ENCODE measurements around the gene TBL1X. TPM values are rescaled to one million over a fixed set of nuclear protein-coding genes. Genes with fewer than 3 reads are reported as not detected.

Gene TBL1X
- polyA plus RNA-seq, 4 donors: 25.1 to 28.0 (median 27.7) TPM

GRCh38 chrX:9611436-9612145 is 146.7 kb downstream of the TBL1X start:
- no peak for DNase-seq (ENCODE audit: low read depth in 4 of 4, low spot score in 2 of 4)

GRCh38 chrX:9612146-9612505 is 147.3 kb downstream of the TBL1X start:
- no peak for DNase-seq (ENCODE audit: low read depth in 4 of 4, low spot score in 2 of 4)

- DNase-seq (ENCODE audit: low read depth in 4 of 4, low spot score in 2 of 4): no peak
These were observed 149.2 kb downstream of the TBL1X start for GRCh38 chrX:9614016-9614415.

DNA sequence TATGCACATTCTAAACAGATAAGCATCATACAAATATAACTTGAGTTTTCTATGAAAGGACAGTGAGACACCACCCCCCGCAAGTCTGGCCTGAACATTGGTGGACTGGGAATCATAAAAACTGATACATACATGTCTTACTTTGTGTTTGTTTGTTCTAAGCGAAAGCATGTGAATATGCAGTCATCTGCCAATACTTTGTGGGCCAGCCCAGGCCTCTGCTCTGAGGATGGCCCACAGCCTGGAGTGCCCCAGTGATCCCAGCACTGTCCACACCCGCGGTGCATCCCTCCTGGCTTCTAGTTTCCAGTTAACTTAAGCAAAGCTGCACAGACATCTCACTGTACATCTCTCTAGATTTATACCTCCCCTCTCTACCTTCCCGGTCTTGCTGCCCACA is 154.3 kb downstream of the TBL1X start:
- DNase-seq (ENCODE audit: low read depth in 4 of 4, low spot score in 2 of 4): no peak

- DNase-seq (ENCODE audit: low read depth in 4 of 4, low spot score in 2 of 4): no peak
These were observed 154.7 kb downstream of the TBL1X start for GRCh38 chrX:9619581-9619980.

- DNase-seq (ENCODE audit: low read depth in 4 of 4, low spot score in 2 of 4): no peak
These were observed 157.3 kb downstream of the TBL1X start for GRCh38 chrX:9622128-9622527.

DNA sequence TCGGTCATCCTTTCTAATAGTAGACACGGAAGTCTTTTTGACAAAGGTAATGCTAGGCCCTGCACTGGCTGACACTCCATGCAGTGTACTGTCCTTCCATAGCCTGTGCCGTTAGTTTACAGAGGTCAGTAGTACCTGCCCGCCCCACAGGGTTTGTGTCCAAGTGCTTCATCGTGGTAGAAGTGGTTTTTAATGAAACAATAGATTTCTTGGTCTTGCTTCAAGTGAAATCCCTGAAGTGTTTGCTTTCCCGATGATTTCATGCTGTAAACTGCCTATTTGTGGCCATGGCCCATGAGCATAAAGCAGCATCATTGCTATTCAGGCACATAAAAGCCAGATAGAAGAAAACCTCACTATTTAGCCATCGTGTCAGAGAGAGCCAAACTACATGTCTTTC is 161.5 kb downstream of the TBL1X start:
- DNase-seq (ENCODE audit: low read depth in 4 of 4, low spot score in 2 of 4): no peak

DNA sequence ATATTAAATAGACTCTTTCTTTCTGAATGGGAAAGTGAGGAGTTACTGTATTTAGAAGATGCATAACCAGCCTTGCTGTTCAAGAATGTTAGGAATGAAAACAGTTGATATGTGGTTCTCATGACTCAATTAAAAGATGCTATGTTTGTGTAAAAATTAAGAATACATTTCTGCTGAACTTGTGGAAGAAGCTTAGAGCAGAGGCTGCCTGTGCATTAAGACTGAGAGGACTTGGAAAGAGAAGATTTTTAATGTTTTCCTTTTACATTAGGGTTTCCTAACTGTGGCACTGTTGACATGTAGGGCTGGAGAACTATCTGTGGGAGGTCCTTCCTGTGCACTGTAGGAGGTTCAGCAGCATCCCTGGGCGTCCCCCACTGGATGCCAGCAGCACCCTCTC is 163.1 kb downstream of the TBL1X start:
- no peak for DNase-seq (ENCODE audit: low read depth in 4 of 4, low spot score in 2 of 4)

- no peak for DNase-seq (ENCODE audit: low read depth in 4 of 4, low spot score in 2 of 4)
These were observed 164.1 kb downstream of the TBL1X start for GRCh38 chrX:9628779-9629493.

- no peak for DNase-seq (ENCODE audit: low read depth in 4 of 4, low spot score in 2 of 4)
These were observed 169.7 kb downstream of the TBL1X start for GRCh38 chrX:9634551-9634950.

- DNase-seq (ENCODE audit: low read depth in 4 of 4, low spot score in 2 of 4): no peak
These were observed 170.5 kb downstream of the TBL1X start for GRCh38 chrX:9635368-9635767.

DNA sequence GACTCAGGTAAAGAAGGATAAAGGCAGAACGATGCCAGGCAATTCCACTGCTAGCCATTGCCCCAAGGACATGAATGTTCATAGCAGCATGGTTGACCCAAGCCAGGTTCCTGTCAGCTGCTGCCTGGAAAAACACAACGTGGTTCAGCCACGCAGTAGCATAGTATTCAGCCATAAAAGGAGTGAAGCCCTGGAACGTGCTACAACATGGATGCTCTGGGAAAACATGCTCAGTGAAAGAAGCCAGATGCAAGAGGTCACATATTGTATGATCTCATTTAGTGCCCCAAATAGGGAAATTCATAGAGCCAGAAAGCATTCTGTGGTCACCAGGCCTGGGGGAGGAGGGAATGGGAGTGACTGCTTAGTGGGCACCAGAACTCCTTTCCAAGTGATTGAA is 170.9 kb downstream of the TBL1X start:
- no peak for DNase-seq (ENCODE audit: low read depth in 4 of 4, low spot score in 2 of 4)

- DNase-seq (ENCODE audit: low read depth in 4 of 4, low spot score in 2 of 4): no peak
These were observed 174.0 kb downstream of the TBL1X start for GRCh38 chrX:9638871-9639270.

GRCh38 chrX:9642270-9642995 is 177.6 kb downstream of the TBL1X start:
- DNase-seq (ENCODE audit: low read depth in 4 of 4, low spot score in 2 of 4): no peak

DNA sequence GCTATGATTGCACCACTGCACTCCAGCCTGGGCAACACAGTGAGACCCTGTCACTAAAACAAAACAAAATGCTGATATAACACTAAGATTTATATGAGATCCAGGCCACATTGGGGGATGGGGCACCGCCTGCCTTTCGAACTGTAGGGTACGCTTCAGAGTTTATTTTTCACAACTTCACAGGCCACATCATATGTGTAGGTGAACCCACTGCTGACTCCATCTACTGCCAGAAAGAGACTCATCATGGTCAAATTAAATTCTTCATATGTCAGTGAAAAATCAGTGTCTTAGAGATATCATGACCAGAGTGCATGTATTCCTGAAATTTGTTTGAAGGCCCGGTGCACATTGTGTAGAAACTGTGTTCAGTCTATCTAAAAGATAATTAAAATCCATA is 178.9 kb downstream of the TBL1X start:
- no peak for DNase-seq (ENCODE audit: low read depth in 4 of 4, low spot score in 2 of 4)

- DNase-seq (ENCODE audit: low read depth in 4 of 4, low spot score in 2 of 4): no peak
These were observed 179.5 kb downstream of the TBL1X start for GRCh38 chrX:9644335-9644734.

GRCh38 chrX:9646471-9647224 is 181.8 kb downstream of the TBL1X start:
- no peak for DNase-seq (ENCODE audit: low read depth in 4 of 4, low spot score in 2 of 4)

DNA sequence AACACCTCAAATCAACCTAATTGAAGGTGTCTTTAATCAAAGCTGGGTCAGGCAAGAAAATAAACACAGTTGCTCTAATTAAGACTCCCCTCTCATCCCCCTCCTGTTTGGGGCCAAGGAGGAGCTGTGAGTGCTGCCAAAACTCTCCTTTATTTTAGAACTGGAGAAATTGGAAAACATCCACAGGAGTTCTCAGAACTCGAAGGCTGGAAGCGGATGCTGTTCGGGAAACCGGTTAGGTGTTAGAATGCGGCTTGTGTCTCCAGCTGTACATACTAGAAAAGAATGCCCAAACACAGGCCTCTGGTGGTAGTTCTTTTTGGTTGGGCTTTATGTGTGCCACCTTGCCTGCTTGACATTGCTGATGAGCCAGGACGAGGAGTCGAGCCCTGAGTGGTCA is 182.6 kb downstream of the TBL1X start:
- DNase-seq (ENCODE audit: low read depth in 4 of 4, low spot score in 2 of 4): no peak

GRCh38 chrX:9650091-9650490 is 185.2 kb downstream of the TBL1X start:
- DNase-seq (ENCODE audit: low read depth in 4 of 4, low spot score in 2 of 4): no peak

- DNase-seq (ENCODE audit: low read depth in 4 of 4, low spot score in 2 of 4): no peak
These were observed 186.9 kb downstream of the TBL1X start for GRCh38 chrX:9651737-9652136.

DNA sequence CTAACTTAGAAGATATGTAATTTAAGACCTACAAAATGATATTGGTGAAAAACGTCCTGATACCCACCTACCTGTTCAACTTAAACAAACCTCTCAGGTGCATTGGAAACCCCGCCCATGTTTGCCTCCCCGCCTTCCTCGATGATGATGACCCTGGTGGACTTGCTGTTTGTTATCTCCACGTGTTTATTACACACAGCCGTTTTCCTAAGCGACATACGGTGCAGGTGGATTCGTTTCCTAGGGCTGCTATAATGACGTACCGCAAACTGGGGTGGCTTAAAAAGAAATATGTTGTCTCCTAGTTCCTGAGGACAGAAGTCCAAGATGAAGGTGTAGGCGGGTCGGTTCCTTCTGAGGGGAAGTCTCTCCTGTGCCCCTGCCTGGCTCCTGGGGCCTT is 190.1 kb downstream of the TBL1X start:
- DNase-seq (ENCODE audit: low read depth in 4 of 4, low spot score in 2 of 4): no peak

Measured in left renal cortex interstitium (tissue), 4 donors.